GM12878 (cell line): Measurements from ENCODE around the gene LRGUK. TPM values are rescaled to one million over a fixed set of nuclear protein-coding genes. Genes with fewer than 3 reads are reported as not detected.

Experiments
- ATAC-seq: fragments of 200-7000 bp; cut with Tn5 transposase; 3 replicates; pipeline ENCODE4 v1.9.1; 2020; ENCODE audit warnings: mild to moderate bottlenecking, moderate library complexity
- BruUV-seq: library from RNA; stranded (reverse); fragments of 400-500 nt; replicated peaks from 2 replicates; lab custom pipeline; 2021; lab: Mats Ljungman, UMichigan
- CTCF ChIA-PET: fragments of 300-600 bp; sonication (Branson Sonifier 250); formaldehyde crosslinking; extraction: SDS; loops from one replicate; lab custom pipeline; 2021; ENCODE audit warnings: inconsistent platforms; lab: Yijun Ruan, JAX
- POLR2A ChIA-PET: fragments of 350-600 bp; formaldehyde crosslinking; extraction: SDS; loops from one replicate; lab custom pipeline; 2021; ENCODE audit warnings: inconsistent platforms; lab: Charles Lee
- RAD21 ChIA-PET: fragments of 300-600 bp; sonication (Branson Sonifier 250); formaldehyde crosslinking; loops from one replicate; lab custom pipeline; 2023; ENCODE audit warnings: antibody characterized with exemption; ENCODE audit not compliant: unreplicated experiment; lab: Charles Lee
- SMC1A ChIA-PET: fragments of 300-600 bp; sonication (Branson Sonifier 250); formaldehyde crosslinking; loops from one replicate; lab custom pipeline; 2023; ENCODE audit not compliant: unreplicated experiment, uncharacterized antibody; lab: Charles Lee
- DNase-seq: peaks from one replicate; pipeline ENCODE4 v3.0.0-alpha.2; 2011; ENCODE audit warnings: low read depth, low spot score
- FAIRE-seq: peaks from 3 replicates; lab custom pipeline; 2011; peaks lifted over from hg19 to GRCh38; lab: Jason Lieb, UNC
- H2AFZ ChIP-seq: 2 replicates; pipeline ENCODE4 v1.6.0; 2011; ENCODE audit warnings: low read depth, low read length, control low read depth; ENCODE audit not compliant: control insufficient read depth
- H3K27ac ChIP-seq: 2 replicates; pipeline ENCODE4 v1.5.1; 2011; ENCODE audit warnings: control low read depth; ENCODE audit not compliant: control insufficient read depth, insufficient read depth
- H3K27me3 ChIP-seq, 2 experiments: replicated peaks in 1 of 2; 2 replicates each; pipeline versions ENCODE4 v1.6.0 to v1.6.1; 2011; ENCODE audit warnings: low read length in 1 of 2; ENCODE audit not compliant: control insufficient read depth in 2 of 2, insufficient read depth in 2 of 2
- H3K36me3 ChIP-seq, 2 experiments: 2 replicates each; pipeline ENCODE4 v1.5.1; 2011; ENCODE audit warnings: low read length in 1 of 2; ENCODE audit not compliant: control insufficient read depth in 2 of 2, insufficient read depth in 2 of 2
- H3K4me1 ChIP-seq: 2 replicates; pipeline ENCODE4 v1.6.1; 2011; ENCODE audit warnings: mild to moderate bottlenecking, low read length, moderate library complexity, mixed read lengths; ENCODE audit not compliant: control insufficient read depth, insufficient read depth
- H3K4me2 ChIP-seq: 2 replicates; pipeline ENCODE4 v1.6.0; 2011; ENCODE audit warnings: control low read depth; ENCODE audit not compliant: control insufficient read depth, insufficient read depth
- H3K4me3 ChIP-seq: fragments of 200-600 bp; sonication (generic); 2 replicates; pipeline ENCODE4 v1.5.1; 2016
- H3K79me2 ChIP-seq: 2 replicates; pipeline ENCODE4 v1.6.0; 2011; ENCODE audit warnings: low read length; ENCODE audit not compliant: control insufficient read depth, insufficient read depth
- H3K9ac ChIP-seq: 2 replicates; pipeline ENCODE4 v1.8.0; 2011; ENCODE audit warnings: low read length, control low read depth, mixed read lengths; ENCODE audit not compliant: control insufficient read depth, insufficient read depth
- H3K9me3 ChIP-seq: replicated peaks from 3 replicates; pipeline ENCODE4 v1.5.1; 2011; ENCODE audit warnings: mild to moderate bottlenecking, low read length; ENCODE audit not compliant: control insufficient read depth, insufficient read depth
- H4K20me1 ChIP-seq: 2 replicates; pipeline ENCODE4 v1.6.0; 2011; ENCODE audit not compliant: control insufficient read depth, insufficient read depth
- ASH2L ChIP-seq: fragments of 300-600, 200-600 bp; sonication (generic); IDR thresholded peaks from 2 replicates; pipeline ENCODE4 v1.6.1; 2017; ENCODE audit warnings: low read depth, mild to moderate bottlenecking, borderline replicate concordance
- CBX3 ChIP-seq: fragments of 200-600 bp; sonication (generic); IDR thresholded peaks from 2 replicates; pipeline ENCODE4 v1.6.1; 2016; ENCODE audit warnings: low read depth, borderline replicate concordance
- CEBPB ChIP-seq, 2 experiments: fragments of 150-350 bp in 1 of 2; IDR thresholded peaks; 2 replicates each; pipeline ENCODE4 v1.6.1; 2012 to 2014; ENCODE audit warnings: low read depth in 2 of 2, low read length in 2 of 2, borderline replicate concordance in 1 of 2, inconsistent platforms in 1 of 2
- CHD1 ChIP-seq: IDR thresholded peaks from 2 replicates; pipeline ENCODE4 v1.6.1; 2012; ENCODE audit warnings: low read depth, low read length, improper control_type of control experiment
- ETV6 ChIP-seq, 2 experiments: fragments of 450-650 bp in 1 of 2; IDR thresholded peaks in 1 of 2; conservative IDR thresholded peaks in 1 of 2; 2 replicates each; pipeline ENCODE4 v1.6.1; 2014; ENCODE audit warnings: antibody characterized with exemption in 1 of 2, borderline replicate concordance in 1 of 2, low read depth in 1 of 2, mild to moderate bottlenecking in 1 of 2, moderate library complexity in 1 of 2
- FOS ChIP-seq: IDR thresholded peaks from 3 replicates; pipeline ENCODE4 v1.6.1; 2011; ENCODE audit warnings: borderline replicate concordance; ENCODE audit not compliant: insufficient read length; ENCODE audit errors: extremely low read depth
- KDM1A ChIP-seq: fragments of 200-600 bp; sonication (generic); IDR thresholded peaks from 2 replicates; pipeline ENCODE4 v1.6.1; 2016; ENCODE audit warnings: borderline replicate concordance
- RELA ChIP-seq: fragments of 450-650 bp; IDR thresholded peaks from 2 replicates; pipeline ENCODE4 v1.8.0; 2014; ENCODE audit warnings: borderline replicate concordance; ENCODE audit not compliant: partially characterized antibody
- SP1 ChIP-seq: IDR thresholded peaks from one replicate; pipeline ENCODE4 v1.6.1; 2011; ENCODE audit warnings: low read depth, low read length
- YBX1 ChIP-seq: fragments of 450-650 bp; IDR thresholded peaks from 2 replicates; pipeline ENCODE4 v1.6.1; 2016; ENCODE audit warnings: antibody characterized with exemption
- ZNF207 ChIP-seq: fragments of 450-650 bp; IDR thresholded peaks from 2 replicates; pipeline ENCODE4 v1.6.1; 2014; ENCODE audit warnings: antibody characterized with exemption, mild to moderate bottlenecking, borderline replicate concordance
- ZNF622 ChIP-seq: fragments of 450-650 bp; IDR thresholded peaks from 2 replicates; pipeline ENCODE4 v1.6.1; 2017; ENCODE audit warnings: mild to moderate bottlenecking, inconsistent platforms
- WGBS: methylation state at CpG from one replicate; pipeline ENCODE4 v1.1.6; 2016; ENCODE audit warnings: low lambda C conversion rate; ENCODE audit not compliant: insufficient replicate concordance, insufficient coverage; ENCODE audit errors: missing lambda C conversion rate; 5-methylcytosine and 5-hydroxymethylcytosine counted together
- in situ Hi-C: fragments of 300-500 bp; cut with MboI; formaldehyde crosslinking; loops from 9 replicates; pipeline ENCODE4 v1.14.3; 2018; ENCODE audit warnings: mixed read lengths
- intact Hi-C: fragments of 100-400 bp; cut with micrococcal nuclease; formaldehyde crosslinking; loops from one replicate; pipeline ENCODE4 v1.14.2; 2022; ENCODE audit not compliant: unreplicated experiment
- polyA plus RNA-seq, 11 experiments: library from polyadenylated mRNA; depleted of rRNA in 4 of 11; unstranded in 6 of 11; stranded (reverse) in 5 of 11; fragments of >200 nt; fragmentation: Nextera tagmentation in 4 of 11; fragmentation: Illumina TruSeq in 1 of 11; extraction: Ambion mirVana in 4 of 11; extraction: Trizol in 1 of 11; gene quantifications; 1 replicate in 1 of 11; 2 replicates in 10 of 11; pipeline versions ENCODE4 v1.2.1 to v1.2.3, GENCODE V29; 2011 to 2016; ENCODE audit warnings: inconsistent platforms in 2 of 11, missing spikeins in 2 of 11, low read depth in 1 of 11
- total RNA-seq, 4 experiments: library from RNA; depleted of rRNA in 3 of 4; stranded (reverse); fragments of >200 nt in 3 of 4; fragmentation: Illumina TruSeq in 1 of 4; extraction: Trizol in 1 of 4; gene quantifications; 2 replicates each; pipeline versions ENCODE4 v1.2.1 to v1.2.3, GENCODE V29; 2013 to 2021
- TF ChIP-seq, protein P1 (sequence below): fragments of 450-650 bp; IDR thresholded peaks from 2 replicates; pipeline ENCODE4 v1.6.1; 2017; ENCODE audit warnings: mild to moderate bottlenecking, moderate library complexity
- TF ChIP-seq, protein P2 (sequence below): fragments of 450-650 bp; IDR thresholded peaks from 2 replicates; pipeline ENCODE4 v1.6.1; 2016; ENCODE audit warnings: mild to moderate bottlenecking
- TF ChIP-seq, protein P3 (sequence below): fragments of 450-650 bp; IDR thresholded peaks from 2 replicates; pipeline ENCODE4 v1.6.1; 2017; ENCODE audit warnings: mild to moderate bottlenecking, moderate library complexity

The LRGUK gene
- total and polyA plus RNA-seq, 10 of the 15 experiments (the other 5 are each of a cell fraction or from before 2014, with no cell fraction given) = 0.04 to 0.14 (median 0.08) TPM; not detected in 3

DNA sequence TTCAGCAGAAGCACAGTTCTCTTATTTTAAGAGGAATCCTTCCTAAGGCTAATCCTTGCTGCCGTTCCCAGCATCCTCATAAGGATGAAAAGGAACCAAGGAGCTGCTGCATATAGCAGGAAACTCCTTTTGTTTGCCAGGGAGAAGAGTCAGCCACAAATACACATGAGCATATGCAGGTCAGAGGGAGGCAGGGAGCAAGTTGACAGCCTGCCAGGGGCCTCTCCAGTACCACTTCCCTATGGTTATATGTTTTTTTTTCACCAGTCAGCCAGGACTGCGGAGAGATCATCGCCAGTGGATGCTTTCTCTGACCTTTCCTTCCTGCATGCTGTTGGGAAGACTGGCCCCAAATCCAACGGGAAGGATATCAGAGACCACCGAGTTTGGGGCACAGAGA is 149.8 kb downstream of the LRGUK start:
- no peaks in the 10 kb centered on the region for H3K9me3 ChIP-seq
- no peak overlapping the region for H3K9ac ChIP-seq
- 52% methylated on average over 5 of the region's 5 CpGs for WGBS
- ChIA-PET CTCF (no interaction called here), POLR2A (no interaction called here), SMC1A (interaction anchor here (3.0 kb wide), 1 partner anchor 16 kb away, joined by 8 read pairs; no protein-coding TSS in a partner anchor), RAD21 (no interaction called here)
- no peaks in the 10 kb centered on the region for H3K36me3 ChIP-seq
- FAIRE-seq (no peak), DNase-seq (no peak), ATAC-seq (no peak)
- no peak overlapping the region for H3K4me3 ChIP-seq
- H4K20me1 ChIP-seq = no peaks in the 10 kb centered on the region
- intact Hi-C loops (no loop called here), in situ Hi-C loops (no loop called here)
- H3K27me3 ChIP-seq = 0 out of 4 replicates have a peak, but pooled peaks cover 0 to 2% of the 10 kb centered on the region in 2 experiments
- no TSS peak for BruUV-seq
- no peaks in the 10 kb centered on the region for H3K4me1 ChIP-seq
- no peak overlapping the region for H3K4me2 ChIP-seq
- no peaks in the 10 kb centered on the region for H3K79me2 ChIP-seq
- no peak overlapping the region for H2AFZ ChIP-seq
- H3K27ac ChIP-seq = no peak overlapping the region
- TF ChIP-seq ETV6 (conservative IDR thresholded peaks at IDR 0.05 in 1 of 2, IDR thresholded peaks at IDR 0.05 in 1 of 2; ENCODE audit: borderline replicate concordance in 1 of 2, low read depth in 1 of 2) (no peak), SP1 (no peak), ZNF622 (no peak), CEBPB (IDR thresholded peaks at IDR 0.05; ENCODE audit: borderline replicate concordance in 1 of 2, low read depth in 2 of 2, low read length in 2 of 2) (no peak), RELA (no peak), YBX1 (no peak), CHD1 (no peak), ASH2L (no peak), CBX3 (no peak), FOS (no peak), ZNF207 (no peak), KDM1A (no peak)
- TF ChIP-seq, protein P1, sequence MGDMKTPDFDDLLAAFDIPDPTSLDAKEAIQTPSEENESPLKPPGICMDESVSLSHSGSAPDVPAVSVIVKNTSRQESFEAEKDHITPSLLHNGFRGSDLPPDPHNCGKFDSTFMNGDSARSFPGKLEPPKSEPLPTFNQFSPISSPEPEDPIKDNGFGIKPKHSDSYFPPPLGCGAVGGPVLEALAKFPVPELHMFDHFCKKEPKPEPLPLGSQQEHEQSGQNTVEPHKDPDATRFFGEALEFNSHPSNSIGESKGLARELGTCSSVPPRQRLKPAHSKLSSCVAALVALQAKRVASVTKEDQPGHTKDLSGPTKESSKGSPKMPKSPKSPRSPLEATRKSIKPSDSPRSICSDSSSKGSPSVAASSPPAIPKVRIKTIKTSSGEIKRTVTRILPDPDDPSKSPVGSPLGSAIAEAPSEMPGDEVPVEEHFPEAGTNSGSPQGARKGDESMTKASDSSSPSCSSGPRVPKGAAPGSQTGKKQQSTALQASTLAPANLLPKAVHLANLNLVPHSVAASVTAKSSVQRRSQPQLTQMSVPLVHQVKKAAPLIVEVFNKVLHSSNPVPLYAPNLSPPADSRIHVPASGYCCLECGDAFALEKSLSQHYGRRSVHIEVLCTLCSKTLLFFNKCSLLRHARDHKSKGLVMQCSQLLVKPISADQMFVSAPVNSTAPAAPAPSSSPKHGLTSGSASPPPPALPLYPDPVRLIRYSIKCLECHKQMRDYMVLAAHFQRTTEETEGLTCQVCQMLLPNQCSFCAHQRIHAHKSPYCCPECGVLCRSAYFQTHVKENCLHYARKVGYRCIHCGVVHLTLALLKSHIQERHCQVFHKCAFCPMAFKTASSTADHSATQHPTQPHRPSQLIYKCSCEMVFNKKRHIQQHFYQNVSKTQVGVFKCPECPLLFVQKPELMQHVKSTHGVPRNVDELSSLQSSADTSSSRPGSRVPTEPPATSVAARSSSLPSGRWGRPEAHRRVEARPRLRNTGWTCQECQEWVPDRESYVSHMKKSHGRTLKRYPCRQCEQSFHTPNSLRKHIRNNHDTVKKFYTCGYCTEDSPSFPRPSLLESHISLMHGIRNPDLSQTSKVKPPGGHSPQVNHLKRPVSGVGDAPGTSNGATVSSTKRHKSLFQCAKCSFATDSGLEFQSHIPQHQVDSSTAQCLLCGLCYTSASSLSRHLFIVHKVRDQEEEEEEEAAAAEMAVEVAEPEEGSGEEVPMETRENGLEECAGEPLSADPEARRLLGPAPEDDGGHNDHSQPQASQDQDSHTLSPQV = no peak
- TF ChIP-seq, protein P2, sequence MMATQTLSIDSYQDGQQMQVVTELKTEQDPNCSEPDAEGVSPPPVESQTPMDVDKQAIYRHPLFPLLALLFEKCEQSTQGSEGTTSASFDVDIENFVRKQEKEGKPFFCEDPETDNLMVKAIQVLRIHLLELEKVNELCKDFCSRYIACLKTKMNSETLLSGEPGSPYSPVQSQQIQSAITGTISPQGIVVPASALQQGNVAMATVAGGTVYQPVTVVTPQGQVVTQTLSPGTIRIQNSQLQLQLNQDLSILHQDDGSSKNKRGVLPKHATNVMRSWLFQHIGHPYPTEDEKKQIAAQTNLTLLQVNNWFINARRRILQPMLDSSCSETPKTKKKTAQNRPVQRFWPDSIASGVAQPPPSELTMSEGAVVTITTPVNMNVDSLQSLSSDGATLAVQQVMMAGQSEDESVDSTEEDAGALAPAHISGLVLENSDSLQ = no peak
- TF ChIP-seq, protein P3, sequence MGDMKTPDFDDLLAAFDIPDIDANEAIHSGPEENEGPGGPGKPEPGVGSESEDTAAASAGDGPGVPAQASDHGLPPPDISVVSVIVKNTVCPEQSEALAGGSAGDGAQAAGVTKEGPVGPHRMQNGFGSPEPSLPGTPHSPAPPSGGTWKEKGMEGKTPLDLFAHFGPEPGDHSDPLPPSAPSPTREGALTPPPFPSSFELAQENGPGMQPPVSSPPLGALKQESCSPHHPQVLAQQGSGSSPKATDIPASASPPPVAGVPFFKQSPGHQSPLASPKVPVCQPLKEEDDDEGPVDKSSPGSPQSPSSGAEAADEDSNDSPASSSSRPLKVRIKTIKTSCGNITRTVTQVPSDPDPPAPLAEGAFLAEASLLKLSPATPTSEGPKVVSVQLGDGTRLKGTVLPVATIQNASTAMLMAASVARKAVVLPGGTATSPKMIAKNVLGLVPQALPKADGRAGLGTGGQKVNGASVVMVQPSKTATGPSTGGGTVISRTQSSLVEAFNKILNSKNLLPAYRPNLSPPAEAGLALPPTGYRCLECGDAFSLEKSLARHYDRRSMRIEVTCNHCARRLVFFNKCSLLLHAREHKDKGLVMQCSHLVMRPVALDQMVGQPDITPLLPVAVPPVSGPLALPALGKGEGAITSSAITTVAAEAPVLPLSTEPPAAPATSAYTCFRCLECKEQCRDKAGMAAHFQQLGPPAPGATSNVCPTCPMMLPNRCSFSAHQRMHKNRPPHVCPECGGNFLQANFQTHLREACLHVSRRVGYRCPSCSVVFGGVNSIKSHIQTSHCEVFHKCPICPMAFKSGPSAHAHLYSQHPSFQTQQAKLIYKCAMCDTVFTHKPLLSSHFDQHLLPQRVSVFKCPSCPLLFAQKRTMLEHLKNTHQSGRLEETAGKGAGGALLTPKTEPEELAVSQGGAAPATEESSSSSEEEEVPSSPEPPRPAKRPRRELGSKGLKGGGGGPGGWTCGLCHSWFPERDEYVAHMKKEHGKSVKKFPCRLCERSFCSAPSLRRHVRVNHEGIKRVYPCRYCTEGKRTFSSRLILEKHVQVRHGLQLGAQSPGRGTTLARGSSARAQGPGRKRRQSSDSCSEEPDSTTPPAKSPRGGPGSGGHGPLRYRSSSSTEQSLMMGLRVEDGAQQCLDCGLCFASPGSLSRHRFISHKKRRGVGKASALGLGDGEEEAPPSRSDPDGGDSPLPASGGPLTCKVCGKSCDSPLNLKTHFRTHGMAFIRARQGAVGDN = no peak
